T-helper 2 cell (primary cell): Measurements from ENCODE around the gene CALHM6.

ENCODE experiments used
- DNase-seq, 5 experiments: peaks; one replicate each; pipeline versions ENCODE4 v3.0.0 to v3.0.0-alpha.2; 2012 to 2022

The CALHM6 gene

DNA sequence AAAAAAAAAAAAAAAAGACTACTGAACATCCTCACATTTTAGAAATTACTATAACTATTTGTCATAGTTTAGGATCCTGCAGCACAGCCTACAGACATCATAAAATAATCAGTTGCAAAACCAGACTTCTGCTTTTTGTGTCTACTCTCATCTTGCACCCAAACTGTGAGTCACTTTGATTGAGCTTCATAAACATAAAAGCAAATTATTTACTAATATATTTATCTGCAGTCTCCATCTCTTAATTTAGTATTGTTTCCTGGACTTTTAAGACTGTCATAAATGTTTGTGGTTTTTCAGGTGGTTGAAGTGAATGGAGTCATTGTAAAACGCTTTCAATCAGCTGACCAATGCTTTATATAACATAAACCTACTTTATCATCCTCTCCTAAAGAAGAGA is 14.8 kb upstream of the CALHM6 start:
- no peak for DNase-seq

DNA sequence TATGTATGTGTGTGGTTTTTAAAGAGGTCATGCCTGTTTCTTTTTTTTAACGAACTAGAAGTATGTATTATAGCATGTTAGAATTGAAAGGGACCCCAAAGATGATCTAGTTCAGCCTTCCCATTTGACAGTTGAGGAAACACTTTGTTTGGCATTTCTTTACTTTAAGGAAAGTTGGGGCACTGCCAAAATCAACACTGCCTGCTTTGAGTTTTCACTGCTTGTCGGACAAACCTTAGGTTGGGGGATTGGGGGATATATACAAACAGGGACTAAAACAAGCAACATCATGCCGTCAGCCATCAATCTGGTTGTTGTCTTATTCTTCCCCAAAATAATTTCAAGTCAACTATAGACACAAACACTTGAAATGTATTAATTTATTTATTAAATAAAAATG is 14.1 kb upstream of the CALHM6 start:
- no peak for DNase-seq

DNA sequence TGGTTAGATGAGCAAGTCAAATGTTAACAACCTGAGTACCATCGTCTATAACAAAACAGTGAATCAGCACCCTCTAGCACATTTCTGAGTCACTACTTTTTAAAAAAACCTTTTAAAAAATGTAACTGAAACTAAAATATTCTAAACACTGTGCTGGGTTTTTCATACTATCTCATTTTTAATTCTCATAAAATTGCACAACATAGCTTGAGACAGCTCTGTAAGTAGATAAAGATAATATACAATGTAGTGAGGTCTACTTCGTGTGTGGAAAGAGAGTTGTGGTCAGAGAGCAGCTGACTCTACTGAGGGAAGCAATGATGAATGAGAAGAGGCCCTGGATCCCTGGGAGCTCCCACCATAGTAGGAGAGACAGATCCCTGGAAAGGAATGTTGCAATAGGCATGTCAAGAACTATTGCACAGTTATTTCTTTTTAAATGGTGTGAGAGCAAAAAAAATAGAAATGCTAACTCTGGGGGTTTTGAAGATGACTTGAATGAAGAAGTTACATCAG is 13.6 kb upstream of the CALHM6 start:
- peak in 1 of 5 experiments; percentile 4 for DNase-seq

DNA sequence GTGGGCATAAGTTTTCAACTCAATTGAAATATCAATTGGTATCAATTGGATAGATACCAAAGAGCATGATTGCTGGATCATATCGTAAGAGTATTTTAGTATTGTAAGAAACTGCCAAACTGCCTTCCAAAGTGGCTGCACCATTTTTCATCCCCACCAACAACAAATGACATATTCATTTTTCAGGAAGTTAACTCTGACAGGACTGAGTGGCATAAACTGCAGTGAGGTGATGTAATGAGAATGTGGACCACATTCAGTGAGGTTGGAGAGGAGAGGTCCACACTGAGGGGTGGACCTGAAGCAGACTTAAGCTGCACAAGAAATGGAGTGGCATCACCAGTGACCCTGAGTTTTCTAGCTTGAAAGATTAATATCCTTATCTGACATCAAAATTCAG is 11.6 kb upstream of the CALHM6 start:
- no peak for DNase-seq

DNA sequence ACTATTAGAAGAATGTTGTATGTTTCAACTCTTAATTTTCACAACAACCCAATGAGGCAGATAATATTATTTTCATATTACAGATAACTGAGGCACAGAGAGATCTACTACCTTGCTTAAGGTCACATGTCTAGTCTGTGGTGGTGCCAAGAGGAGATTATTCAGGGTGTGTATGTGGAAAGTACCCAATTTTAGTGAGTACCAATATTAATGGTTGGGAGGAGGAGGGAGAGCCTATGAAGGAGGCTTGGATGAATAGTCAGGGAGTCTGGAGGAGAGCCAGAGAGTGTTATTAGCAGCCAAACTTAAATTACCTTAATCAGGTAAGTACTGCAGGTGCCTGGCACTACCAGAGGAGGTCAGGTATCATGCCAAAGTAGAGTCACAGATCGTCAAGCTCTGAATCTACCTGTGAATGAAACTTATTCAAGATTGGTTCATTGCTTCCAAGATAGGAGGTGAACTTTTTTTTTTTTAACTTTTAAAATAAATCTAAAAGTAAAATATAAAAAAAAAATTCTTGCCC is 10.9 kb upstream of the CALHM6 start:
- DNase-seq: no peak

DNA sequence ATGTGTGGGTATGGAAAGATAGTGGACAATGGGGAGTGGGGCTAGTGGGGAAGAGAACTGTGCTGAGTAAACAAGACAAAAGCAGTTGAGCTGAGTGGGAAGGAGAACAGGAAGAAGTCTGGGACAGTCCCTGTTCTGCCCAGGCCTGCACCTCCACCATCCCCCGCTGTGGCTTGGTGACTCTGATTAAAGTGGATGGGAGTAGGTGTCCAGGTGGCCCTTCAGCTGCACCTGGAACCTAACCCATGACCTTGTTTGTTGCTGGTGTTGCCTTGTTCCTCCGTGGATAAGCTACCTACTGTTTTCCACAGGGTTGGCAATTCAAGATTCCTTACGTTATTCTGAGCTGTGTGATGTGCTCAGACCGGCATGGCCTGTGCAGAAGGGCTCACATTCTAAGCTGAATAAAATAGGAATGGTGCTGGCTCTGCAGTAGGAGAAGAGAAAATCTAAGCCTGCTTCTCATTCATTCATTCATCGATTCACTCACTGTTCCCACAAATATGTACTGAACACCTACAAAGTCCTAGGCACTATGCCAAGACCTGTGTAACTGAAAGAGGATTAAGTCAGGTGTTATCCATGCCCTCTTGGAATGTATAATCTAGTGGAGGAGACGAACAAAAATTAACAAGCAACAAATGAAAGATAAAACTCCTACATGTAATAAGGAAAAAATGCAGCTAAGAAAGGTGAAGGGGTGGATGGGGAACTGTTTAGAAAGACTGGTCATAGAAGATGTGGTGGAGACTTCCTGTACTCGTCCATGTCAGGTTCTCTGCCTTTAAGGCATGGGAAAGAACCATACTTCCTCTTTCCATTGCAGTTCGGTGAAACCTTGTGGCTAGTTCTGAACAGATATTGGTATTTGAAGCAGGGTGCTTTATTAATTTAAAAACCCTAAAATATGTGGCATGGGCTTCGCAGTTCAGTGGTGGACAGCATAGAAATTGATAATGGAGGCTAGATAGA is 10.1 kb upstream of the CALHM6 start:
- DNase-seq: no peak

- no peak for DNase-seq
Measured at GRCh38 chr6:116451916-116452315, 9.3 kb upstream of the CALHM6 start.

GRCh38 chr6:116452531-116452930 is 8.6 kb upstream of the CALHM6 start:
- DNase-seq: no peak

GRCh38 chr6:116456106-116456505 is 5.1 kb upstream of the CALHM6 start:
- DNase-seq: no peak

DNA sequence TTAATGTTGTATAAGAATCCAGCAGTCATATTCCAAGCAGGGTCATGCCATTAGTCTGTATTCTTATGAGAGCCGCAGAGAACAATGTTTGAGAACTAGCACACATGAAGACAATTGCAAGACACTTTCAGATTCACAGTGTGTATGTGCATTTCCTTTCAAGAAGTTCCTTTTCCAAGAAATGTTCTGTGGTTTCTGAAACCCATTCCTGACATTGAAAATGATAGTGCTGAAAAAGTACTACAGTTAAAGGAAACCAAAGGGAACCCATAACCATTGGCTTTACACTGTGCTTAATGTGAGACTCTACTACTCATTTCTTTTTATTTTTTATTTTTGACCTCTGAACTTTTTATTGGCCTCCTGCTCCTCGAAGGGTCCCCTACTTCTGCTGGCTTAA is 4.2 kb upstream of the CALHM6 start:
- DNase-seq: no peak

GRCh38 chr6:116458264-116458663 is 2.9 kb upstream of the CALHM6 start:
- no peak for DNase-seq

DNA sequence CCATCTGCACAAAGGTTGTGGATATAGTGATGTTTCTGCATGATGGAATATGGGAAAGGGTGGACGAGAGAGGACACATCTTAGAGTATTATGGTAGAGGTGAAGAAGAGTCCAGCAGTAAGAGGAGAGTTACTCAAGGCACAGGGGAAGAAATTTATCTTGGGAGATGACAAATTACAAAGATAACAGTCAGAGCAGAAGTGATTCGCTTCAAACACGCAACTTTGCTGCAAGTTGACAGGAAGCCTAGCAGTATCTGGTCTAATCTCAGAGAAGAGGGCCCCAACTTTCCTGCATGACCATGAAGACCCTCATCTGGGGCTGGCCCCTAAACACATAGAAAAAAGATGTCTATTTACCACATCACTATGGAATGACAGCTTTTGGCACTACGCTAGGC is 1.2 kb upstream of the CALHM6 start:
- no peak for DNase-seq

DNA sequence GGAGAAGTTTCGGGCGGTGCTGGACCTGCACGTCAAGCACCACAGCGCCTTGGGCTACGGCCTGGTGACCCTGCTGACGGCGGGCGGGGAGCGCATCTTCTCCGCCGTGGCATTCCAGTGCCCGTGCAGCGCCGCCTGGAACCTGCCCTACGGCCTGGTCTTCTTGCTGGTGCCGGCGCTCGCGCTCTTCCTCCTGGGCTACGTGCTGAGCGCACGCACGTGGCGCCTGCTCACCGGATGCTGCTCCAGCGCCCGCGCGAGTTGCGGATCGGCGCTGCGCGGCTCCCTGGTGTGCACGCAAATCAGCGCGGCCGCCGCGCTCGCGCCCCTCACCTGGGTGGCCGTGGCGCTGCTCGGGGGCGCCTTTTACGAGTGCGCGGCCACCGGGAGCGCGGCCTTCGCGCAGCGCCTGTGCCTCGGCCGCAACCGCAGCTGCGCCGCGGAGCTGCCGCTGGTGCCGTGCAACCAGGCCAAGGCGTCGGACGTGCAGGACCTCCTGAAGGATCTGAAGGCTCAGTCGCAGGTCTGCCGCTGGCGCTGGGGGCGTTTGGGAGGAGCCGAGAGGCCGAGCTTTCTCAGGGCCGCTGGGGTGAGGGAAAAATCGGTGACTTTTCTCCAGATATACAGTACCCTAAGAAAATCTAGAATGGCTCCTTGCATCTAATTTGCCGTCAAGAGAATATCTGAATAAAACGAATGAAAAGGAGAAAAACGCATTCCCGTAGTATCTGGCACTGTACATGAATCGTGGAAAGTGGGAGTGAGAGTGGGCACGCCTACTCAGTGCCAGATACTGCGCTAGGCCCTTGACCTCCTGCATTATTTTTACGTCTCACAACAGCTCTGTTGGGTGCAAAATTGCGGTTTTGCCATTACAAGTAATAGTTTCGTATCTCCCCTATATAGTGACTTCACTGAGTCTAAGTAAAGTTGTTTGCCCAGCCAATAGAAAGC is 1.0 kb downstream of the CALHM6 start:
- DNase-seq: peak in 2 of 5 experiments; percentile 50 to 86

DNA sequence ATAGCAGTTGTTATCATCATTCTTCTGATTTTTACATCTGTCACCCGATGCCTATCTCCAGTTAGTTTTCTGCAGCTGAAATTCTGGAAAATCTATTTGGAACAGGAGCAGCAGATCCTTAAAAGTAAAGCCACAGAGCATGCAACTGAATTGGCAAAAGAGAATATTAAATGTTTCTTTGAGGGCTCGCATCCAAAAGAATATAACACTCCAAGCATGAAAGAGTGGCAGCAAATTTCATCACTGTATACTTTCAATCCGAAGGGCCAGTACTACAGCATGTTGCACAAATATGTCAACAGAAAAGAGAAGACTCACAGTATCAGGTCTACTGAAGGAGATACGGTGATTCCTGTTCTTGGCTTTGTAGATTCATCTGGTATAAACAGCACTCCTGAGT is 2.1 kb downstream of the CALHM6 start:
- DNase-seq: no peak

DNA sequence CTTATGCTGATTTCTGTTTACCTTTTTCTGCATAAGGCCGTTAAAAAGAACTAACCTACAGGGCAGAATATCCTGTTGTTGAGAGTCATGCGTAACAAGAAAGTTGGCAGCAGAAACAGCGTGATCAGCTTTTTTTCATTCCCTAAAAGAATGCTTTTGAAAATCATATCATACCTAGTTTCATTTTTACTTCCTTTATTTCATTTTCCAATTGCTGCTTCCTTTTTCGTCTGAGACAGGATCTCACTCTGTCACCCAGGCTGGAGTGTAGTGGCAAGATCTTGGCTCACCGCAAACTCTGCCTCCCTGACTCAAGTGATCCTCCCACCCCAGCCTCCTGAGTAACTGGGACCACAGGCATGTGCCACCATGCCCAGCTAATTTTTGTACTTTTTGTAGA is 4.1 kb downstream of the CALHM6 start:
- DNase-seq: no peak

- DNase-seq: no peak
Measured at GRCh38 chr6:116467096-116467495, 5.9 kb downstream of the CALHM6 start.

DNA sequence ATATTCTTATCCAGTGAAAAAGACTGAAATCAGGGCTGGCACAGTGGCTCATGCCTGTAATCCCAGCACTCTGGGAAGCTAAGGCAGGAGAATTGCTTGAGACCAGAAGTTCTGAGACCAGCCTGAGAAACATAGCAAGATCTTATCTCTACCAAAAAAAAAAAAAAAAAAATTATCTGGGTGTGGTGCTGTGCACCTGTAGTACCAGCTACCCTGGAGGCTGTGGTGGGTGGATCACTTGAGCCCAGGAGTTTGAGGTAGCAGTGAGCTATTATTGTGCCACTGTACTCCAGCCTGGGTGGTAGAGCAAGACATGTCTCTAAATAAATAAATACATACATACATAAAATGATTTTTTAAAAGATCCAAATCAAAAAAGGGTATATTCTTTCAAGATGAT is 6.3 kb downstream of the CALHM6 start:
- DNase-seq: no peak

DNA sequence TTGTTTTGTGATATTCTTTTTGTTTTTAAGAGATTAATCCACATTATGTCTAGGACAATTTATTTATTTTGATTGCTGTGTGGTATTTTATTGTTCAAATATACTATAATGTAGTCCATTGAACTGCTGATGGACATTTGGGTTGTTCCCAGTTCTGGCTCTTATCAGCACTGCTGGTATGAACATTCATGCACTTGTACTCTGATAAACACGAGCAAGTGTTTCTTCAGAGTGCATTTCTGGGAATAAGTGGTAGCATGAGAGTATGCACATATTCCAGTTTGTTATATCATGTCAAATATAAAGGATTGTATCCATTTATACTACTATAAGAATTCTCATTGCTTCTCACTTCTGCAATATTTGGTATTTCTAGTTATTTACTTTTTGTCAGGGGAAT is 7.1 kb downstream of the CALHM6 start:
- no peak for DNase-seq

DNA sequence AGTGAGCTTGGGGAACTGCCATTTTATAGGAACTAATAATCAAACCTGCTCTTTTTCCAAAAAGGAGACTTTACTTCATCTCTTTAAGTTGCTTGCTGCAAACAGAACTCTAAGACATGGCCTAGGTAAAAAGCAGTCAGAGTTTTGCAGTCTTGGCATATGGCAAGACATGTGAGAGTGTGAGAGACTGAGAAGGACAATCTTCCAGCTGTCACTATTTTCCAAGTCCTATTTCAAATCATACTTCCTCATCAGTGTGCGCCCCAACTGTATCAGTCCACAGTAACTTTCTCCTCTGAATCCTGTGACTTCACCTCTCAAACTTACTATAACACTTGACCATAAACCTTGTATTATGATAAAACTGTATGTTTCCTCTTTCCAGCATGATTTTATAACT is 10.4 kb downstream of the CALHM6 start:
- no peak for DNase-seq

GRCh38 chr6:116472706-116473105 is 11.5 kb downstream of the CALHM6 start:
- no peak for DNase-seq

- no peak for DNase-seq
Measured at GRCh38 chr6:116475141-116475540, 14.0 kb downstream of the CALHM6 start.

- peak in 2 of 5 experiments; percentile 30 to 91 for DNase-seq
Measured at GRCh38 chr6:116476002-116476678, 15.0 kb downstream of the CALHM6 start.
